Ureter (tissue), 1 donor: Measurements from ENCODE around the gene UBE2G1. TPM values are rescaled to one million over a fixed set of nuclear protein-coding genes. Genes with fewer than 3 reads are reported as not detected.
"Not testable (repeated sequence)": the region's sequence is repeated elsewhere in the genome, so short reads cannot be mapped to it uniquely, and the experiment has no call there.

Source experiments
- DNase-seq: peaks from one replicate; pipeline ENCODE4 v3.0.0-alpha.2; 2020; ENCODE audit warnings: low spot score
- total RNA-seq: library from RNA; stranded (reverse); gene quantifications from one replicate; pipeline ENCODE4 v1.2.4, GENCODE V29; 2023
- donor health status: DM: yes; HTN: yes; CAD: no.

The UBE2G1 gene
- total RNA-seq, 1 donor from 2014 or later: 50.9 TPM

- DNase-seq: no peak
Observed at GRCh38 chr17:4375039-4375748, 8.7 kb upstream of the UBE2G1 start.

- DNase-seq: no peak
Observed at GRCh38 chr17:4369557-4370230, 3.2 kb upstream of the UBE2G1 start.

DNA sequence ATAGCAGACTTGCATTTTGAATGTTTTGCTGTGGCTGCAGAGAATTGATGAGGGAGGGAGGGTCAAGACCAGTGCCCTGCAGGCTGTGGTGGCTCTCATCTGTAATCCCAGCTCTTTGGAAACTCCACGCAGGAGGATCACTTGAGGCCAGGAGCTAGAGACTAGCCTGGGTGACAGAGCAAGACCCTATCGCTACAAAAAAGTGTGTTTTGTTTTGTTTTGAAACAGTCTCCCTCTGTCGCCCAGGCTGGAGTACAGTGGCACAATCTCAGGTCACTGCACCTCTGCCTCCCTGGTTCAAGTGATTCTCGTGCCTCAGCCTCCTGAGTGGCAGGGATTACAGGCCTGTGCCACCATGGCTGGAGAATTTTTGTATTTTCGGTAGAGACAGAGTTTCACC lies 1.9 kb upstream of the UBE2G1 start:
- no peak for DNase-seq

GRCh38 chr17:4367177-4367576 lies 702 bp upstream of the UBE2G1 start:
- DNase-seq: not testable (repeated sequence)

GRCh38 chr17:4365628-4366326 lies 698 bp downstream of the UBE2G1 start:
- no peak for DNase-seq

GRCh38 chr17:4365103-4365627 lies 1.3 kb downstream of the UBE2G1 start:
- peak; percentile 93 for DNase-seq

DNA sequence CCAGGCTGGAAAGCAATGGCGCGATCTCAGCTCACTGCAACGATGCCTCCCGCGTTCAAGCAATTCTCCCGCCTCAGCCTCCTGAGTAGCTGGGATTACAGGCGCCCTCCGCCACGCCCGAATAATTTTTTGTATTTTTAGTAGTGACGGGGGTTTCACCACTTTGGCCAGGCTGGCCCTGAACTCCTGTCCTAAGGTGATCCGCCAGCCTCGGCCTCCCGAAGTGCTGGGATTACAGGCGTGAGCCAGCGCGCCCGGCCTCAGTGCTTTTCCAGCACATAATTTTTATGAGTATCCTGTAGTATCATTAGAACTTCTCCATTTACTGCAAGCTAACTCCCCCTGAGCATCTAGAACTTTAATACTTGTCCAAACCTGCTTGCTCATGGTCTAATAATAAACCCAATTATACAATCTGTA lies 1.8 kb downstream of the UBE2G1 start:
- DNase-seq: no peak

DNA sequence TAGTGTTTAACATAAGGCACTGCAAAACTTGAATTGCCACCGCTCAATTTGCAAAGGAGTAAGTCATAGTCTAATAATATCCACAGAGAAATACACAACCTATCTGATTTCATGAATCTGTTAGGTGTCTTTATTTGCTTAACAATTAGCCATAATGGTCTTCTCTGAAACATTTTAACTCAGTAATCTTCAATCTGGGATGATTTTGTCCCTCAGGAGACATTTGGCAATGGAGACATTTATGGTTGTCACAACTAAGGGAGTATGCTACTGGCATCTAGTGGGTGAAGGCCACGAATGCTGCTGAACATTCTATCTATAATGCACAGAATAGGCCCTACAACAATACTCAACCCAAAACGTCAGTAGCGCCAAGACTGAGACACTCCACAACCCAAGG lies 4.3 kb downstream of the UBE2G1 start:
- DNase-seq: no peak

DNA sequence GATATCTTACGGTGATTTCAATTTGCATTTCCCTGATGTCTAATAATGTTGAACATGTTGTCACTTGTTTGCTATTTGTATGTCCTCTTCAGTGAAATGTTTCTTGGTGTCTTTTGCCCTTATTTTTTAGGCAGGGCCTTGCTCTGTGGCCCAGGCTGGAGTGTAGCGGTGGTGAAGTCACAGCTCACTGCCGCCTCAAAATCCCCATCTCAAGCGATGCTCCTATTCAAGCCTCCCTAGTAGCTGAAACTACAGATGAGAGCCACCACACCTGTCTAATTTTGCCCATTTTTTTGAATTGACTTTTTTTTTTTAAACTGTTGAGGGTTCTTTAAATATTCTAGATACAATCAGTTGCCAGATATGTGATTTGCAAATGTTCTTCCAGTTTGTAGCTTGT lies 8.3 kb downstream of the UBE2G1 start:
- DNase-seq: no peak

- no peak for DNase-seq
Observed at GRCh38 chr17:4357671-4358070, 8.8 kb downstream of the UBE2G1 start.

DNA sequence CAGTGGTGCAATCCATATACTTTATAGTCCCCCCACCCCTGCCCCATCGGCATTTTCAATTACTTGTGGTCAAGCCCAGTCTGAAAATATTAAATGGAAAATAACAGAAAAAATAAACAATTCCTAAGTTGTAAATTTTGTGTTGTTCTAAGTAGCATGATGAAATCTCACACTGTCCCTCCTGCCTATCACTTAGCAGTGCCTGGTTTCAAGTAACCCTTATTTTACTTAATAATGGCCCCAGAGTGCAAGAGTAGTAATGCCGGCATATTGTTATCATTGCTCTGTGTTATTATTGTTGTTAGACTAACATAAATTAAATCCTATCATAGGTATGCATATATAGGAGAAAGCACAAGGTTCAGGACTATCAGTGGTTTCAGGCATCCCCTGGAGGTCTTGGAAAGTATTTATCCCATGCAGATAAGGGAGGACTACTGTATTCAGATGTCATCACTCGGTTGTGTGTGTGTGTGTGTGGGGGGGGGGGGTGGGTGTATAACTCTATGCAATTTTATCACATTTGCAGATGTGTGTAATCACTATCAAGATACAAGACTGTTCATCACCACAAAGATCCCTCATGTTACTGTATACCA lies 9.3 kb downstream of the UBE2G1 start:
- no peak for DNase-seq

DNA sequence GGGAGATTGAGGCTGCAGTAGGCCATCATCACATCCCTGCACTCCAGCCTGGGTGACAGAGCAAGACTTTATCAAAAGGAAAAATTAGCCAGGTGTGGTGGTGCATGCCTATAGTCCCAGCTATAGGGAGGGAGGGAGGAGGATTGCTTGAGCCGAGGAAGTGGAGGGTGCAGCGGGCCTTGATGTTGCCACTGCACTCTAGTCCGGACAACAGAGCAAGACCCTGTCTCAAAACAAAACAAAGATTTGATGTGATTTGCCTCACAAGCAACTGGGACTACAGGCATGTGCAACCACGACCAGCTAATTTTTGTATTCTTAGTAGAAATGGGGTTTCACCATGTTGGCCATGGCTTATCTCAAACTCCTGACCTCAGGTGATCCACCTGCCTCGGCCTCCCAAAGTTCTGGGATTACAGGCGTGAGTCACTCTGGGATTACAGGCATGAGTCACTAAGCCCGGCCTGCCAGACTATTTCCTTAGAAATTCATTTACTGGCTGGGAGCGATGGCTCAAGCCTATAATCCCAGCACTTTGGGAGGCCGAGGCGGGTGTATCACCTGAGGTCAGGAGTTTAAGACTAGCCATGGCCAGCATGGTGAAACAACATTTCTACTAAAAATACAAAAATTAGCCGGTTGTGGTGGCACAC lies 11.5 kb downstream of the UBE2G1 start:
- DNase-seq: no peak

DNA sequence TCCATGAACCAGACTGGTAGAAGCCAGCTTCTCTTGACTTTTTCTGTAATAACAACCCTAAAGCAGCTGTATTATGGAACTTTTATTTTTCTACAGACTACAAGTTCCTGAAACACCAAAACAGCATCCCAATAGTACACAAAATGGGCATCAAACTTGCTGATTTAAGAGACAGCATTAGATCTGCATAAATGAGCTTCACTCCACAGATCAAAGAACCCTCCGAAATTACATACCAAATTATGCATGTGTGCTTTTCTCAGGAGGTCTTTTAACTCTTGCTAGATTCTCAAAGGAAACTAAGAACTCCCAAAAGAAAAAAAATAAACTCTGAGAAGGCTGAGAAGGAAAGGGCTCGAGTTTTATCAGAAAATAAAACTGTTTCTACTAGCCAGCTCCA lies 12.3 kb downstream of the UBE2G1 start:
- no peak for DNase-seq

GRCh38 chr17:4350214-4350613 lies 16.3 kb downstream of the UBE2G1 start:
- not testable (repeated sequence) for DNase-seq

DNA sequence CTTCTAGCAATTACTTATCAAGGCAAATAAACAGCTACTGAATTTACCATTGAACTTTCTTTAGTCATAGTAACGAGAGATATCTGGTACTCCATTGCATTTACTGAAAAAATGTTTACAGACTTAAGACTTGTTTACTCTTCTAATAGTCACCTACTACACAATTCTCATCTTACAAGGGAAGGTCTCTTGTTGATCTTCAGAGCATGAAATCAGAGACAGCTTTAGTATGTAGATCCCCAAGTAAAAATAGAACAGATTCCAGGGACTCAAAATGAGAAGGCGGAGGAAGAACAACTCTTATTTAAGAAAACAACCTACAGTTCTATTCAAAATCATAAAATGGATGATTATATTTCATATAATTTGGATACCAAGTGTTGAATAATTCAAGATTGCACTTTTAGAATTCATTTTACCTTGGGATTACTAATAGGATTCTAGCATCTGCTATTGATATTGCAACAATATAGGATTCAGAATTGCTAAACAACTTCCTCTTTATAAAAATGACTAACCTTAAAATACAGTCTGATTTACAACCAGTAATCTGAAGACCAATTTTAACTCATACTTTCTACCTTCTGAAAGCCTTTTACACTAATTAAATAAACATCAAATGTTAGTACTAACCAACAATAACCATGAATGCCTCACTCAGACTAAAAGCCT lies 20.8 kb downstream of the UBE2G1 start:
- DNase-seq: no peak

GRCh38 chr17:4344926-4345325 lies 21.5 kb downstream of the UBE2G1 start:
- no peak for DNase-seq

DNA sequence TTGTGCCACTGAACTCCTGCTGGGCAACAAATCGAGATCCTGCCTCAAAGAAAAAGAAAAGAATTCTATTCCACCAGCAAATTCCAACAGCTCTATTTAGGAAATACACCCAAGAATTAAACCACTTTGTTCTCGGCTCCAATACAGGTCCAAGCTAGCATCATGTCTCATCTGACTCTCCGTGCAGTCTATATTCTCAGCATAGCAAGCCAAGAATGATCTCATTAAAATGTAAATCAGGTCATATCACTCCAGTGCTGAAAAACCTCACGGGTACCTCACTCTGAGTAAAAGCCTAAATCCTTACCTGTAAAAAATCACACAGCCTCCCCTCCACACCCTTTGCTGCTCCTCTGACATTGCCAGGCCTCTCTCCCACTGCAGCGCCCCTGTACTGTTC lies 23.9 kb downstream of the UBE2G1 start:
- DNase-seq: no peak

GRCh38 chr17:4341616-4341977 lies 24.9 kb downstream of the UBE2G1 start:
- no peak for DNase-seq

DNA sequence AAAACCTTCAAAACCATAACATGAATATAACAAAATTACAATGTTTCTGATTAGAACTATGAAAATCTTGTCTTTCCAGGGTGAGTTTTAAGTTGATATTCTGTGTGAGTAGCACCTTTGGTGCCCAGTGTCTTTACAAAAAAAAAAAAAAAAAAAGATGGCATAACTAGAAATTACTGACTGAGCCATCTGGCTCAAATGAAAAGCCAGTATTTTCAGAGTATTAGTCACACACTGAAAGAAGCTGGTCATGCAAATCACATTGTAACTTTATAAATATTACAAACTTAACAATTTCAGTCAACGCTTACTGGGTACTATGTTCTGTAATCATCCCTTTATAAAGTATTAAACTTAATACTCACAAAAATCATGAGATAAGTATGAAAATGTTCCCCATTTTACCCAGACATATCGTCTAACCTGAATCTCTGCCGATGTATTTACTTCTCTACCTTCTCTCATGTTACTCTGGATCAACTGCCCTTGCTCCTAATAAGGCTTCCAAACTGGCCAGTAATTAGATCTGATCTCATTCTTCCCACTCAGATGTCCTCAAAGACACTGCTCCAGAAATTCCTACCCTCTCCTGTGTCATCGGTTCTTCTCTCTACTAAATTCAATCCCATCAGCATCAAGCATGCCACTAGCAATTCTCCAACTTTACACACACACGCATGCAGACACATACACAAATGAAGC lies 25.4 kb downstream of the UBE2G1 start:
- DNase-seq: no peak

GRCh38 chr17:4334776-4335584 lies 31.5 kb downstream of the UBE2G1 start:
- no peak for DNase-seq
